ENCODE measurements around the gene FRMPD2. TPM values are rescaled to one million over a fixed set of nuclear protein-coding genes. Genes with fewer than 3 reads are reported as not detected.

FRMPD2 gene
- total and polyA plus RNA-seq, 4 donors: 1.8 to 26.7 (median 7.0) TPM

- DNase-seq (peak in 2 of 3 donors; percentile 7 to 41), ATAC-seq (ENCODE audit: insufficient read depth, low FRiP score) (no peak)
- Histone ChIP-seq H3K9ac (ENCODE audit: insufficient read depth in 1 of 2, low read length in 2 of 2) (no peak overlapping the region), H3K4me1 (ENCODE audit: control insufficient read depth in 5 of 5, insufficient read depth in 5 of 5, low read length in 5 of 5) (peaks cover 0 to 8% (median 0%) of the 10 kb centered on the region in 5 donors), H3K36me3 (ENCODE audit: control insufficient read depth in 4 of 4, insufficient read depth in 4 of 4, low read length in 4 of 4) (no peaks in the 10 kb centered on the region), H3K27me3 (ENCODE audit: control insufficient read depth in 3 of 3, insufficient read depth in 3 of 3, low read length in 2 of 3) (no peaks in the 10 kb centered on the region), H3K27ac (ENCODE audit: low read depth in 1 of 2, low read length in 1 of 2) (no peak overlapping the region), H3K4me3 (no peak overlapping the region), H3K9me3 (ENCODE audit: control insufficient read depth in 4 of 4, insufficient read depth in 3 of 4, low read length in 3 of 4) (peaks cover 0 to 2% (median 0%) of the 10 kb centered on the region in 4 donors)
- no peak for TF ChIP-seq CTCF (IDR thresholded peaks at IDR 0.05; ENCODE audit: control extremely low read depth, extremely low read depth)
- WGBS, 2 donors: 33 to 50% methylated on average over 7 of the region's 7 CpGs
Measured at GRCh38 chr10:48243487-48243886, 31.0 kb downstream of the FRMPD2 start.

DNA sequence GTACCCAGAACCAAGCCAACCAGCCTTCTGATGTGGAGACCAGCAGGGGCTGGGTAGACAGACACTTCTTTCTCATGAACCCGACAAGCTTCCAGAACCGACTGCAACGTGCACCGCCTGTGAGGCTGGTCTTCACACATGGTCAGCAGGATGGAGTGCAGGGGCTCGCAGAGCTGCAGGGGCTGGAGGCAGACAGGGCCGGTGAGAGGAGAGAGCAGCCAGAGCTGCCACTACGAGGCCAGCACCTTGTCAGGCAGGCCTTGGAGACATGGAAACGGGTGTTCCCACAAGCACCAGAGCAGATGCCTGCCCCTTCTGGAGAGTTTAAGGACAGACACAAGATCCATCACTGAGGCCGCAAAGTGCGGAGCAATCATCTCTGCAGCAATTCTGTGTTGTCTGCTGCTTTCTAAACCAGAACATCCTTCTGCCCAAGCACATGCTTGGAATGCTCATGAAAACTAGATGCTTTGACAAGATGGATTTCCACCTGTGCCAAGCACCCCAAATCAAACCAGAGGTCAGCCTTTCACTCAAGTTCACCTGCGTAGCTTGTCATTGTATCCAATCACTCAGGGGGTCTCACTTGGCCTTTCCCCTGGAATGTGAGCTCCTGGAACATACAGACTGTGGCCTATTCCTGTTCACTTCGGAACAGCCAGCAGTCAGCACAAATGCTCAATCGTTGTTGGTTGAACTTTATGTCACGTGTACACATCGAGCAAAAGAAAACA lies 32.2 kb downstream of the FRMPD2 start:
- peaks cover 0 to 3% (median 0%) of the 10 kb centered on the region in 5 donors for H3K4me1 ChIP-seq (ENCODE audit: control insufficient read depth in 5 of 5, insufficient read depth in 5 of 5, low read length in 5 of 5)
- no peak overlapping the region for H3K9ac ChIP-seq (ENCODE audit: insufficient read depth in 1 of 2, low read length in 2 of 2)
- no peaks in the 10 kb centered on the region for H3K27me3 ChIP-seq (ENCODE audit: control insufficient read depth in 3 of 3, insufficient read depth in 3 of 3, low read length in 2 of 3)
- no peak overlapping the region for H3K4me3 ChIP-seq
- WGBS, 2 donors: 89 to 90% methylated on average over 15 of the region's 15 CpGs
- no peaks in the 10 kb centered on the region for H3K36me3 ChIP-seq (ENCODE audit: control insufficient read depth in 4 of 4, insufficient read depth in 4 of 4, low read length in 4 of 4)
- DNase-seq (no peak), ATAC-seq (ENCODE audit: insufficient read depth, low FRiP score) (no peak)
- peaks cover 0 to 2% (median 0%) of the 10 kb centered on the region in 4 donors for H3K9me3 ChIP-seq (ENCODE audit: control insufficient read depth in 4 of 4, insufficient read depth in 3 of 4, low read length in 3 of 4)
- no peak for TF ChIP-seq CTCF (IDR thresholded peaks at IDR 0.05; ENCODE audit: control extremely low read depth, extremely low read depth)
- H3K27ac ChIP-seq (ENCODE audit: low read depth in 1 of 2, low read length in 1 of 2): no peak overlapping the region

DNA sequence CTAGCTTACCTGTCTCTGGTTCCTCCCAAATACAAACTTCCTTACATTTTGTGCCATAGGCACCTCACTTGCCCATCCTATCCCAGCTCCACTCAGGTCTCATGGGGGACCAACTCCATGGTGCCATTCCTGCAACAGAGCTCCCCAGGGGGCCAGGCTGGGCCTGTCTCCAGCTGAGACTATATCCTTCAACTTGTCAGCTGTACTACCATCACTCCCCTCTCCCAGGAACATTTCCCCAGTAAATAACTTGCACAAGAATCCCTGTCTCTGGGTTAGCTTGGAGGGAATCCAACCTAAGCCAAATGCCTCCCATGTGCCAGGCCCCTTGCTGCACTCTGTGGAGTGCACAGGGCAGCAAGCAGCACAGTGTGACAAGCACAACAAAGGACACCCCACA lies 33.2 kb downstream of the FRMPD2 start:
- TF ChIP-seq CTCF (IDR thresholded peaks at IDR 0.05; ENCODE audit: control extremely low read depth, extremely low read depth): no peak
- peaks cover 0 to 2% (median 0%) of the 10 kb centered on the region in 4 donors for H3K9me3 ChIP-seq (ENCODE audit: control insufficient read depth in 4 of 4, insufficient read depth in 3 of 4, low read length in 3 of 4)
- H3K27ac ChIP-seq (ENCODE audit: low read depth in 1 of 2, low read length in 1 of 2): no peak overlapping the region
- no peak overlapping the region for H3K4me3 ChIP-seq
- ATAC-seq (ENCODE audit: insufficient read depth, low FRiP score) (no peak), DNase-seq (no peak)
- peaks cover 0 to 3% (median 0%) of the 10 kb centered on the region in 5 donors for H3K4me1 ChIP-seq (ENCODE audit: control insufficient read depth in 5 of 5, insufficient read depth in 5 of 5, low read length in 5 of 5)
- H3K9ac ChIP-seq (ENCODE audit: insufficient read depth in 1 of 2, low read length in 2 of 2): no peak overlapping the region
- no peaks in the 10 kb centered on the region for H3K36me3 ChIP-seq (ENCODE audit: control insufficient read depth in 4 of 4, insufficient read depth in 4 of 4, low read length in 4 of 4)
- H3K27me3 ChIP-seq (ENCODE audit: control insufficient read depth in 3 of 3, insufficient read depth in 3 of 3, low read length in 2 of 3): no peaks in the 10 kb centered on the region
